Ovary (tissue), 9 donors: Measurements from ENCODE around the gene RYR1. TPM values are rescaled to one million over a fixed set of nuclear protein-coding genes. Genes with fewer than 3 reads are reported as not detected.

Source experiments
- DNase-seq, 5 donors: peaks; one replicate each; pipeline ENCODE4 v3.0.0-alpha.2; 2019 to 2020
- H3K27ac ChIP-seq, 2 donors: fragments of 200-600 bp; one replicate each; pipeline versions ENCODE4 v1.5.1 to v1.8.0; 2019 to 2022
- H3K27me3 ChIP-seq: fragments of 200-600 bp; one replicate; pipeline ENCODE4 v1.8.0; 2022
- H3K36me3 ChIP-seq: fragments of 200-600 bp; sonication (generic); one replicate; pipeline ENCODE4 v1.5.1; 2019
- H3K4me1 ChIP-seq: one replicate; pipeline ENCODE4 v1.8.1; 2013; ENCODE audit warnings: mild to moderate bottlenecking, moderate library complexity; ENCODE audit not compliant: insufficient read depth
- H3K4me3 ChIP-seq: fragments of 200-600 bp; sonication (generic); one replicate; pipeline ENCODE4 v1.5.1; 2017
- H3K9me3 ChIP-seq, 2 donors: fragments of 200-600 bp in 1 of 2; sonication (generic) in 1 of 2; one replicate each; pipeline versions ENCODE4 v1.5.1 to v1.8.1; 2013 to 2019; ENCODE audit warnings: mild to moderate bottlenecking in 1 of 2, moderate library complexity in 1 of 2
- CTCF ChIP-seq, 3 donors: fragments of 450-650 bp in 2 of 3; fragments of 200-600 bp in 1 of 3; IDR thresholded peaks; one replicate each; pipeline versions ENCODE4 v1.5.1 to v1.8.0; 2016 to 2022; ENCODE audit warnings: antibody characterized with exemption in 3 of 3, mild to moderate bottlenecking in 1 of 3
- EP300 ChIP-seq: sonication (generic); formaldehyde crosslinking; IDR thresholded peaks from one replicate; pipeline ENCODE4 v1.6.1; 2017; ENCODE audit warnings: antibody characterized with exemption
- POLR2A ChIP-seq: fragments of 450-650 bp; IDR thresholded peaks from one replicate; pipeline ENCODE4 v1.6.1; 2017; ENCODE audit warnings: antibody characterized with exemption, mild to moderate bottlenecking, moderate library complexity
- WGBS, 3 donors: extraction: QIAGEN DNeasy Blood & Tissue Kit in 1 of 3; methylation state at CpG; one replicate each; pipeline versions ENCODE4 v1.1.5 to v1.1.7; 2013 to 2017; 5-methylcytosine and 5-hydroxymethylcytosine counted together
- intact Hi-C, 4 donors: fragments of 100-400 bp; cut with DNase I; formaldehyde crosslinking; loops; one replicate each; pipeline versions ENCODE4 v1.11.0 to v1.15.1; 2022 to 2023
- polyA plus RNA-seq, 2 donors: library from polyadenylated mRNA; stranded (reverse); fragments of 200-250 nt in 1 of 2; fragments of 350-450 nt in 1 of 2; fragmentation: Illumina TruSeq in 1 of 2; extraction: RNeasy Lipid Tissue Mini Kit (QIAGEN cat#74804) in 1 of 2; gene quantifications; one replicate each; pipeline ENCODE4 v1.2.3, GENCODE V29; 2013 to 2014
- total RNA-seq, 7 donors: library from RNA; depleted of rRNA in 2 of 7; stranded (reverse); fragments of >200 nt in 2 of 7; fragmentation: NEBNext Ultra II Directional in 3 of 7; extraction: Animal tissue kit (Norgen Biotek cat#: 25700) in 3 of 7; gene quantifications; one replicate each; pipeline versions ENCODE4 v1.1.0 to v1.2.4, GENCODE V29; 2016 to 2023
- donor health status: DM: no; HTN: no; CAD: no; lungs with moderate emphysema.
- donor health status: DM: no; HTN: no; CAD: no.
- donor health status: Bipolar disorder and iron deficiency.
- donor health status: DM: yes; HTN: yes; CAD: no.
- donor health status: DM: no; HTN: no; CAD: no.
- donor health status: DM: yes; HTN: yes; CAD: no.

The RYR1 gene
- total and polyA plus RNA-seq, 9 donors, result 0.57 to 2.6 (median 1.0) TPM

GRCh38 chr19:38484747-38485146, 51.3 kb downstream of the RYR1 start:
- H3K27ac ChIP-seq, result no peak overlapping the region
- H3K4me3 ChIP-seq, result no peak overlapping the region
- WGBS, 3 donors, result 58 to 68% (median 65%) methylated on average over 2 of the region's 2 CpGs
- no peak for TF ChIP-seq POLR2A
- no peak for TF ChIP-seq CTCF (IDR thresholded peaks at IDR 0.05)
- TF ChIP-seq EP300, result no peak
- H3K4me1 ChIP-seq, result no peaks in the 10 kb centered on the region
- intact Hi-C loops, result no loop called here
- no peaks in the 10 kb centered on the region for H3K9me3 ChIP-seq
- H3K36me3 ChIP-seq, result no peaks in the 10 kb centered on the region
- H3K27me3 ChIP-seq, result no peaks in the 10 kb centered on the region
- DNase-seq, result no peak

- Histone ChIP-seq H3K27me3 (no peaks in the 10 kb centered on the region), H3K4me3 (no peak overlapping the region), H3K9me3 (no peaks in the 10 kb centered on the region), H3K36me3 (no peaks in the 10 kb centered on the region), H3K27ac (no peak overlapping the region), H3K4me1 (no peaks in the 10 kb centered on the region)
- intact Hi-C loops, result no loop called here
- TF ChIP-seq EP300, result no peak
- TF ChIP-seq CTCF (IDR thresholded peaks at IDR 0.05), result no peak
- TF ChIP-seq POLR2A, result no peak
- no peak for DNase-seq
- WGBS, 3 donors, result 91 to 93% (median 92%) methylated on average over 49 of the region's 49 CpGs
These were observed 52.2 kb downstream of the RYR1 start for GRCh38 chr19:38485541-38486285.

GRCh38 chr19:38486731-38487336, 53.3 kb downstream of the RYR1 start:
- 89 to 95% (median 92%) methylated on average over 6 of the region's 6 CpGs for WGBS, 3 donors

GRCh38 chr19:38488096-38488495, 54.6 kb downstream of the RYR1 start:
- Histone ChIP-seq H3K27ac (no peak overlapping the region), H3K36me3 (no peaks in the 10 kb centered on the region), H3K4me3 (no peak overlapping the region), H3K27me3 (no peaks in the 10 kb centered on the region), H3K9me3 (no peaks in the 10 kb centered on the region), H3K4me1 (no peaks in the 10 kb centered on the region)
- intact Hi-C loops, result no loop called here
- TF ChIP-seq CTCF (IDR thresholded peaks at IDR 0.05), result no peak
- no peak for TF ChIP-seq EP300
- no peak for TF ChIP-seq POLR2A
- 78 to 91% (median 79%) methylated on average over 3 of the region's 3 CpGs for WGBS, 3 donors
- no peak for DNase-seq

More at GRCh38 chr19:38486731-38487336, 53.3 kb downstream of the RYR1 start:
- Histone ChIP-seq H3K4me1 (no peaks in the 10 kb centered on the region), H3K4me3 (no peak overlapping the region), H3K9me3 (no peaks in the 10 kb centered on the region), H3K27me3 (no peaks in the 10 kb centered on the region), H3K27ac (no peak overlapping the region), H3K36me3 (no peaks in the 10 kb centered on the region)
- intact Hi-C loops, result no loop called here
- TF ChIP-seq POLR2A (no peak), EP300 (no peak), CTCF (IDR thresholded peaks at IDR 0.05) (no peak)
- DNase-seq, result no peak
